AML-193 (cell line): ENCODE data around the gene WWOX.

Source experiments
- DNase-seq, 2 experiments: peaks; one replicate each; lab custom pipeline; 2025; lab: John Stamatoyannopoulos, UW

Gene WWOX

GRCh38 chr16:78298986-78299385 lies 199.5 kb downstream of the WWOX start:
- DNase-seq: no peak

GRCh38 chr16:78300469-78300868 lies 201.0 kb downstream of the WWOX start:
- DNase-seq: no peak

GRCh38 chr16:78303946-78304345 lies 204.5 kb downstream of the WWOX start:
- no peak for DNase-seq

GRCh38 chr16:78306361-78306760 lies 206.9 kb downstream of the WWOX start:
- DNase-seq: no peak

GRCh38 chr16:78307824-78308528 lies 208.5 kb downstream of the WWOX start:
- DNase-seq: no peak

GRCh38 chr16:78309763-78310162 lies 210.3 kb downstream of the WWOX start:
- DNase-seq: no peak

GRCh38 chr16:78310196-78310595 lies 210.7 kb downstream of the WWOX start:
- DNase-seq: no peak

GRCh38 chr16:78310990-78311561 lies 211.6 kb downstream of the WWOX start:
- DNase-seq: no peak

- DNase-seq: no peak
Observed at GRCh38 chr16:78311831-78312230, 212.4 kb downstream of the WWOX start.

GRCh38 chr16:78317564-78318240 lies 218.2 kb downstream of the WWOX start:
- DNase-seq: no peak

GRCh38 chr16:78321620-78322360 lies 222.3 kb downstream of the WWOX start:
- DNase-seq: no peak

- no peak for DNase-seq
Observed at GRCh38 chr16:78323315-78323714, 223.9 kb downstream of the WWOX start.

GRCh38 chr16:78324649-78325285 lies 225.3 kb downstream of the WWOX start:
- no peak for DNase-seq

- no peak for DNase-seq
Observed at GRCh38 chr16:78325468-78326352, 226.3 kb downstream of the WWOX start.

GRCh38 chr16:78326731-78327130 lies 227.3 kb downstream of the WWOX start:
- no peak for DNase-seq

- DNase-seq: no peak
Observed at GRCh38 chr16:78331731-78332130, 232.3 kb downstream of the WWOX start.

- DNase-seq: no peak
Observed at GRCh38 chr16:78333808-78334207, 234.4 kb downstream of the WWOX start.

GRCh38 chr16:78340590-78340989 lies 241.1 kb downstream of the WWOX start:
- no peak for DNase-seq

GRCh38 chr16:78348068-78348467 lies 248.6 kb downstream of the WWOX start:
- no peak for DNase-seq

- no peak for DNase-seq
Observed at GRCh38 chr16:78348886-78349285, 249.4 kb downstream of the WWOX start.

GRCh38 chr16:78352184-78352583 lies 252.7 kb downstream of the WWOX start:
- no peak for DNase-seq
